Stomach smooth muscle (tissue), 2 donors: ENCODE results near the gene HPS1.

ENCODE experiments used
- H3K27ac ChIP-seq: one replicate; pipeline ENCODE4 v1.7.0; 2013; ENCODE audit warnings: mild to moderate bottlenecking, low read length, inconsistent platforms
- H3K27me3 ChIP-seq, 2 donors: one replicate each; pipeline ENCODE4 v1.7.0; 2013; ENCODE audit warnings: low read length in 2 of 2; ENCODE audit not compliant: insufficient read depth in 2 of 2, control insufficient read depth in 1 of 2
- H3K36me3 ChIP-seq, 2 donors: one replicate each; pipeline ENCODE4 v1.7.0; 2013; ENCODE audit warnings: low read length in 2 of 2; ENCODE audit not compliant: control insufficient read depth in 2 of 2, insufficient read depth in 2 of 2
- H3K4me1 ChIP-seq: one replicate; pipeline ENCODE4 v1.7.0; 2013; ENCODE audit warnings: low read length; ENCODE audit not compliant: control insufficient read depth, insufficient read depth
- H3K4me3 ChIP-seq, 2 donors: one replicate each; pipeline ENCODE4 v1.7.0; 2013; ENCODE audit warnings: low read length in 2 of 2
- H3K9ac ChIP-seq, 2 donors: one replicate each; pipeline ENCODE4 v1.7.0; 2013; ENCODE audit warnings: low read length in 2 of 2, mild to moderate bottlenecking in 1 of 2
- H3K9me3 ChIP-seq, 2 donors: one replicate each; pipeline ENCODE4 v1.7.0; 2013; ENCODE audit warnings: low read length in 2 of 2; ENCODE audit not compliant: control insufficient read depth in 2 of 2
- donor health status: healthy.
- donor health status: Pancreatic carcinoma.

Gene HPS1

GRCh38 chr10:98449287-98449686, 2.6 kb upstream of the HPS1 start:
- H3K27me3 ChIP-seq, result peaks cover 0 to 4% of the 10 kb centered on the region in 2 donors
- H3K9ac ChIP-seq, result no peak overlapping the region
- H3K27ac ChIP-seq, result no peak overlapping the region
- H3K36me3 ChIP-seq, result peaks cover 3 to 9% of the 10 kb centered on the region in 2 donors
- no peaks in the 10 kb centered on the region for H3K9me3 ChIP-seq
- no peak overlapping the region for H3K4me3 ChIP-seq
- peaks cover 10% of the 10 kb centered on the region for H3K4me1 ChIP-seq

- Histone ChIP-seq H3K27me3 (no peaks in the 10 kb centered on the region), H3K27ac (peak overlapping the region; percentile 85), H3K9ac (peak overlapping the region; percentile 93 to 97), H3K9me3 (no peaks in the 10 kb centered on the region), H3K36me3 (peaks cover 8 to 19% of the 10 kb centered on the region in 2 donors), H3K4me3 (peak overlapping the region; percentile 89 to 96), H3K4me1 (peaks cover 10% of the 10 kb centered on the region)
These were observed 529 bp downstream of the HPS1 start for GRCh38 chr10:98446151-98446660.

GRCh38 chr10:98445200-98445812, 1.4 kb downstream of the HPS1 start:
- Histone ChIP-seq H3K4me3 (peak overlapping the region in 1 of 2 donors; percentile 89), H3K27ac (peak overlapping the region; percentile 85), H3K9me3 (no peaks in the 10 kb centered on the region), H3K4me1 (peaks cover 10% of the 10 kb centered on the region), H3K36me3 (peaks cover 8 to 19% of the 10 kb centered on the region in 2 donors), H3K27me3 (no peaks in the 10 kb centered on the region), H3K9ac (peak overlapping the region in 1 of 2 donors; percentile 93)

GRCh38 chr10:98444314-98445006, 2.3 kb downstream of the HPS1 start:
- Histone ChIP-seq H3K4me3 (no peak overlapping the region), H3K9me3 (no peaks in the 10 kb centered on the region), H3K4me1 (peaks cover 10% of the 10 kb centered on the region), H3K27ac (no peak overlapping the region), H3K27me3 (no peaks in the 10 kb centered on the region), H3K9ac (no peak overlapping the region), H3K36me3 (peaks cover 11 to 22% of the 10 kb centered on the region in 2 donors)

GRCh38 chr10:98438715-98439114, 8.0 kb downstream of the HPS1 start:
- Histone ChIP-seq H3K4me1 (no peaks in the 10 kb centered on the region), H3K9ac (no peak overlapping the region), H3K27me3 (no peaks in the 10 kb centered on the region), H3K4me3 (no peak overlapping the region), H3K9me3 (no peaks in the 10 kb centered on the region), H3K36me3 (peaks cover 26 to 29% of the 10 kb centered on the region in 2 donors), H3K27ac (no peak overlapping the region)

GRCh38 chr10:98436704-98437103, 10.0 kb downstream of the HPS1 start:
- Histone ChIP-seq H3K9me3 (no peaks in the 10 kb centered on the region), H3K4me1 (no peaks in the 10 kb centered on the region), H3K27me3 (no peaks in the 10 kb centered on the region), H3K27ac (no peak overlapping the region), H3K36me3 (peaks cover 30 to 33% of the 10 kb centered on the region in 2 donors), H3K4me3 (no peak overlapping the region), H3K9ac (no peak overlapping the region)

- H3K36me3 ChIP-seq, result peaks cover 44 to 47% of the 10 kb centered on the region in 2 donors
- H3K4me3 ChIP-seq, result no peak overlapping the region
- H3K4me1 ChIP-seq, result no peaks in the 10 kb centered on the region
- H3K27ac ChIP-seq, result no peak overlapping the region
- H3K27me3 ChIP-seq, result no peaks in the 10 kb centered on the region
- H3K9ac ChIP-seq, result no peak overlapping the region
- no peaks in the 10 kb centered on the region for H3K9me3 ChIP-seq
These were observed 11.6 kb downstream of the HPS1 start for GRCh38 chr10:98435178-98435577.

GRCh38 chr10:98433881-98434732, 12.6 kb downstream of the HPS1 start:
- no peaks in the 10 kb centered on the region for H3K9me3 ChIP-seq
- H3K36me3 ChIP-seq, result peaks cover 44 to 54% of the 10 kb centered on the region in 2 donors
- H3K27me3 ChIP-seq, result no peaks in the 10 kb centered on the region
- no peaks in the 10 kb centered on the region for H3K4me1 ChIP-seq
- no peak overlapping the region for H3K4me3 ChIP-seq
- H3K9ac ChIP-seq, result no peak overlapping the region
- H3K27ac ChIP-seq, result no peak overlapping the region

GRCh38 chr10:98433371-98433770, 13.4 kb downstream of the HPS1 start:
- Histone ChIP-seq H3K27me3 (no peaks in the 10 kb centered on the region), H3K4me3 (no peak overlapping the region), H3K9ac (no peak overlapping the region), H3K9me3 (no peaks in the 10 kb centered on the region), H3K36me3 (peaks cover 44 to 55% of the 10 kb centered on the region in 2 donors), H3K4me1 (no peaks in the 10 kb centered on the region), H3K27ac (no peak overlapping the region)

- Histone ChIP-seq H3K9ac (no peak overlapping the region), H3K27me3 (no peaks in the 10 kb centered on the region), H3K9me3 (no peaks in the 10 kb centered on the region), H3K4me1 (no peaks in the 10 kb centered on the region), H3K4me3 (no peak overlapping the region), H3K27ac (no peak overlapping the region), H3K36me3 (peaks cover 50 to 62% of the 10 kb centered on the region in 2 donors)
These were observed 14.4 kb downstream of the HPS1 start for GRCh38 chr10:98432330-98432729.
